Astrocyte (in vitro differentiated cells and primary cell): ENCODE data around the gene KIAA0753. TPM values are rescaled to one million over a fixed set of nuclear protein-coding genes. Genes with fewer than 3 reads are reported as not detected.

Experiments
- DNase-seq: peaks from one replicate; pipeline ENCODE4 v3.0.0-alpha.2; 2010; ENCODE audit warnings: low read depth
- FAIRE-seq: peaks from 2 replicates; lab custom pipeline; 2011; peaks lifted over from hg19 to GRCh38; lab: Jason Lieb, UNC
- H2AFZ ChIP-seq: 2 replicates; pipeline ENCODE4 v1.6.0; 2012; ENCODE audit warnings: low read depth, low read length, inconsistent platforms
- H3K27ac ChIP-seq: 2 replicates; pipeline ENCODE4 v1.5.1; 2011; ENCODE audit warnings: low read depth, low read length, inconsistent platforms
- H3K27me3 ChIP-seq: 2 replicates; pipeline ENCODE4 v1.6.0; 2011; ENCODE audit warnings: low read length, inconsistent platforms; ENCODE audit not compliant: insufficient read depth
- H3K36me3 ChIP-seq: 2 replicates; pipeline ENCODE4 v1.5.1; 2011; ENCODE audit warnings: low read length, inconsistent platforms; ENCODE audit not compliant: insufficient read depth
- H3K4me1 ChIP-seq: 2 replicates; pipeline ENCODE4 v1.5.1; 2011; ENCODE audit warnings: low read length, inconsistent platforms; ENCODE audit not compliant: insufficient read depth
- H3K4me2 ChIP-seq: 2 replicates; pipeline ENCODE4 v1.6.0; 2012; ENCODE audit warnings: low read length, inconsistent platforms
- H3K4me3 ChIP-seq: 2 replicates; pipeline ENCODE4 v1.5.1; 2011; ENCODE audit warnings: low read depth, mild to moderate bottlenecking, low read length, inconsistent platforms; ENCODE audit not compliant: insufficient read depth
- H3K79me2 ChIP-seq: 2 replicates; pipeline ENCODE4 v1.6.0; 2012; ENCODE audit warnings: mild to moderate bottlenecking, low read length, inconsistent platforms; ENCODE audit not compliant: insufficient read depth
- H3K9ac ChIP-seq: 2 replicates; pipeline ENCODE4 v1.6.0; 2012; ENCODE audit warnings: mild to moderate bottlenecking, low read length, inconsistent platforms
- H3K9me3 ChIP-seq: 2 replicates; pipeline ENCODE4 v1.5.1; 2012; ENCODE audit warnings: low read depth, mild to moderate bottlenecking, low read length, inconsistent platforms; ENCODE audit not compliant: insufficient read depth
- H4K20me1 ChIP-seq: 2 replicates; pipeline ENCODE4 v1.6.0; 2012; ENCODE audit warnings: low read length, inconsistent platforms; ENCODE audit not compliant: insufficient read depth
- H3K27ac Mint-ChIP-seq: one replicate; pipeline ENCODE4 v1.8.0; 2021; ENCODE audit warnings: mild to moderate bottlenecking, mixed read lengths; ENCODE audit not compliant: unreplicated experiment
- H3K27me3 Mint-ChIP-seq: one replicate; pipeline ENCODE4 v1.8.0; 2021; ENCODE audit warnings: low read depth, mixed read lengths; ENCODE audit not compliant: unreplicated experiment
- H3K36me3 Mint-ChIP-seq: one replicate; pipeline ENCODE4 v1.8.0; 2021; ENCODE audit warnings: low read depth, mixed read lengths; ENCODE audit not compliant: unreplicated experiment
- H3K4me1 Mint-ChIP-seq: one replicate; pipeline ENCODE4 v1.8.0; 2021; ENCODE audit warnings: low read depth, mixed read lengths; ENCODE audit not compliant: unreplicated experiment
- H3K4me3 Mint-ChIP-seq: one replicate; pipeline ENCODE4 v1.8.0; 2021; ENCODE audit warnings: mild to moderate bottlenecking, moderate library complexity, mixed read lengths; ENCODE audit not compliant: unreplicated experiment
- H3K9me3 Mint-ChIP-seq: one replicate; pipeline ENCODE4 v1.8.0; 2021; ENCODE audit warnings: mild to moderate bottlenecking, mixed read lengths; ENCODE audit not compliant: unreplicated experiment
- CTCF ChIP-seq: IDR thresholded peaks from 2 replicates; pipeline ENCODE4 v1.5.1; 2011; ENCODE audit warnings: low read depth, mild to moderate bottlenecking, inconsistent platforms, low read length, moderate library complexity; ENCODE audit not compliant: insufficient read depth
- EZH2 ChIP-seq: IDR thresholded peaks from 2 replicates; pipeline ENCODE4 v1.6.1; 2012; ENCODE audit warnings: mild to moderate bottlenecking, low read length, inconsistent platforms; ENCODE audit not compliant: insufficient read depth
- total RNA-seq: library from RNA; stranded (reverse); gene quantifications from 2 replicates; pipeline ENCODE4 v1.2.1, GENCODE V29; 2021

Gene KIAA0753
- total RNA-seq, 1 donor from 2014 or later: 25.4 TPM

GRCh38 chr17:6632530-6632929 is 8.0 kb downstream of the KIAA0753 start:
- H3K27me3 ChIP-seq: no peaks in the 10 kb centered on the region
- no peak overlapping the region for H3K27ac Mint-ChIP-seq
- no peak overlapping the region for H2AFZ ChIP-seq
- peaks cover 1% of the 10 kb centered on the region for H3K4me1 Mint-ChIP-seq
- peaks cover 16% of the 10 kb centered on the region for H3K79me2 ChIP-seq
- H3K9ac ChIP-seq: no peak overlapping the region
- H3K4me3 Mint-ChIP-seq: no peak overlapping the region
- H3K27me3 Mint-ChIP-seq: no peaks in the 10 kb centered on the region
- no peaks in the 10 kb centered on the region for H3K4me1 ChIP-seq
- H4K20me1 ChIP-seq: peaks cover 35% of the 10 kb centered on the region
- TF ChIP-seq CTCF (no peak), EZH2 (no peak)
- FAIRE-seq: no peak
- DNase-seq: no peak
- no peak overlapping the region for H3K27ac ChIP-seq
- no peaks in the 10 kb centered on the region for H3K9me3 ChIP-seq
- H3K36me3 Mint-ChIP-seq: peaks cover 19% of the 10 kb centered on the region
- H3K4me2 ChIP-seq: no peak overlapping the region
- H3K36me3 ChIP-seq: peaks cover 28% of the 10 kb centered on the region
- H3K4me3 ChIP-seq: no peak overlapping the region
- no peaks in the 10 kb centered on the region for H3K9me3 Mint-ChIP-seq

- Histone ChIP-seq H3K4me2 (no peak overlapping the region), H3K36me3 (peaks cover 28% of the 10 kb centered on the region), H4K20me1 (peaks cover 31% of the 10 kb centered on the region), H3K9ac (no peak overlapping the region), H3K79me2 (peaks cover 23% of the 10 kb centered on the region), H3K27me3 (no peaks in the 10 kb centered on the region), H3K9me3 (no peaks in the 10 kb centered on the region), H3K27ac (no peak overlapping the region), H2AFZ (no peak overlapping the region), H3K4me1 (peaks cover 8% of the 10 kb centered on the region), H3K4me3 (no peak overlapping the region)
- H3K4me1 Mint-ChIP-seq: peaks cover 6% of the 10 kb centered on the region
- H3K27ac Mint-ChIP-seq: no peak overlapping the region
- DNase-seq (no peak), FAIRE-seq (no peak)
- H3K36me3 Mint-ChIP-seq: peaks cover 22% of the 10 kb centered on the region
- TF ChIP-seq CTCF (no peak), EZH2 (no peak)
- no peaks in the 10 kb centered on the region for H3K27me3 Mint-ChIP-seq
- H3K9me3 Mint-ChIP-seq: no peaks in the 10 kb centered on the region
- H3K4me3 Mint-ChIP-seq: no peak overlapping the region
These were observed 10.1 kb downstream of the KIAA0753 start for GRCh38 chr17:6630390-6630789.

GRCh38 chr17:6627019-6627418 is 13.5 kb downstream of the KIAA0753 start:
- no peak overlapping the region for H3K4me3 Mint-ChIP-seq
- Histone ChIP-seq H4K20me1 (peaks cover 35% of the 10 kb centered on the region), H3K27ac (no peak overlapping the region), H3K4me2 (peak overlapping the region; percentile 33), H2AFZ (no peak overlapping the region), H3K9ac (no peak overlapping the region), H3K4me1 (peaks cover 16% of the 10 kb centered on the region), H3K9me3 (no peaks in the 10 kb centered on the region), H3K4me3 (no peak overlapping the region), H3K79me2 (peaks cover 19% of the 10 kb centered on the region), H3K27me3 (no peaks in the 10 kb centered on the region), H3K36me3 (peaks cover 19% of the 10 kb centered on the region)
- TF ChIP-seq CTCF: no peak
- TF ChIP-seq EZH2: no peak
- FAIRE-seq (peak; percentile 93), DNase-seq (peak; percentile 14)
- H3K27me3 Mint-ChIP-seq: no peaks in the 10 kb centered on the region
- no peaks in the 10 kb centered on the region for H3K9me3 Mint-ChIP-seq
- peaks cover 13% of the 10 kb centered on the region for H3K36me3 Mint-ChIP-seq
- peaks cover 6% of the 10 kb centered on the region for H3K4me1 Mint-ChIP-seq
- H3K27ac Mint-ChIP-seq: no peak overlapping the region
